DND-41 (cell line): ENCODE results near the gene TALDO1.

Experiments used
- ATAC-seq: fragments of 200-7000 bp; cut with Tn5 transposase; 3 replicates; pipeline ENCODE4 v1.9.1; 2021; ENCODE audit warnings: low read depth; ENCODE audit not compliant: insufficient read depth
- DNase-seq: peaks from one replicate; pipeline ENCODE4 v3.0.0-alpha.2; 2020
- H2AFZ ChIP-seq: 2 replicates; pipeline ENCODE4 v1.6.0; 2012; ENCODE audit warnings: low read depth, low read length
- H3K27ac ChIP-seq: 2 replicates; pipeline ENCODE4 v1.5.1; 2012; ENCODE audit warnings: low read length, inconsistent platforms
- H3K27me3 ChIP-seq: fragments of 200-600 bp; sonication (generic); 2 replicates; pipeline ENCODE4 v1.6.0; 2012; ENCODE audit warnings: low read length, mild to moderate bottlenecking, inconsistent platforms; ENCODE audit not compliant: insufficient read depth, poor library complexity
- H3K36me3 ChIP-seq: 2 replicates; pipeline ENCODE4 v1.5.1; 2012; ENCODE audit warnings: low read length, inconsistent platforms; ENCODE audit not compliant: insufficient read depth
- H3K4me1 ChIP-seq: 2 replicates; pipeline ENCODE4 v1.5.1; 2012; ENCODE audit warnings: mild to moderate bottlenecking, low read length; ENCODE audit not compliant: insufficient read depth
- H3K4me2 ChIP-seq: 2 replicates; pipeline ENCODE4 v1.6.0; 2012; ENCODE audit warnings: mild to moderate bottlenecking, moderate library complexity, low read length, inconsistent platforms; ENCODE audit not compliant: insufficient read depth
- H3K4me3 ChIP-seq, 2 experiments: fragments of 200-600 bp in 1 of 2; shearing (Covaris generic) in 1 of 2; 2 replicates each; pipeline ENCODE4 v1.5.1; 2012 to 2016; ENCODE audit warnings: inconsistent platforms in 2 of 2, low read length in 2 of 2, mild to moderate bottlenecking in 2 of 2, low read depth in 1 of 2, moderate library complexity in 1 of 2
- H3K79me2 ChIP-seq: 2 replicates; pipeline ENCODE4 v1.6.0; 2012; ENCODE audit warnings: low read length, inconsistent platforms; ENCODE audit not compliant: insufficient read depth
- H3K9ac ChIP-seq: 2 replicates; pipeline ENCODE4 v1.6.0; 2012; ENCODE audit warnings: low read depth, mild to moderate bottlenecking, inconsistent platforms, low read length, moderate library complexity
- H3K9me3 ChIP-seq: 2 replicates; pipeline ENCODE4 v1.5.1; 2012; ENCODE audit warnings: low read length, moderate library complexity, mild to moderate bottlenecking, inconsistent platforms; ENCODE audit not compliant: insufficient read depth, severe bottlenecking
- H4K20me1 ChIP-seq: 2 replicates; pipeline ENCODE4 v1.6.0; 2012; ENCODE audit warnings: low read length; ENCODE audit not compliant: insufficient read depth
- EZH2 ChIP-seq: IDR thresholded peaks from 3 replicates; pipeline ENCODE4 v1.6.1; 2012; ENCODE audit warnings: borderline replicate concordance, low read depth, mild to moderate bottlenecking, moderate library complexity, low read length, inconsistent platforms; ENCODE audit not compliant: severe bottlenecking
- TF ChIP-seq, protein P1 (sequence below): IDR thresholded peaks from 2 replicates; pipeline ENCODE4 v1.5.1; 2012; ENCODE audit warnings: borderline replicate concordance, low read length, moderate library complexity, mild to moderate bottlenecking; ENCODE audit not compliant: poor library complexity, severe bottlenecking; ENCODE audit errors: extremely low read depth

The TALDO1 gene

DNA sequence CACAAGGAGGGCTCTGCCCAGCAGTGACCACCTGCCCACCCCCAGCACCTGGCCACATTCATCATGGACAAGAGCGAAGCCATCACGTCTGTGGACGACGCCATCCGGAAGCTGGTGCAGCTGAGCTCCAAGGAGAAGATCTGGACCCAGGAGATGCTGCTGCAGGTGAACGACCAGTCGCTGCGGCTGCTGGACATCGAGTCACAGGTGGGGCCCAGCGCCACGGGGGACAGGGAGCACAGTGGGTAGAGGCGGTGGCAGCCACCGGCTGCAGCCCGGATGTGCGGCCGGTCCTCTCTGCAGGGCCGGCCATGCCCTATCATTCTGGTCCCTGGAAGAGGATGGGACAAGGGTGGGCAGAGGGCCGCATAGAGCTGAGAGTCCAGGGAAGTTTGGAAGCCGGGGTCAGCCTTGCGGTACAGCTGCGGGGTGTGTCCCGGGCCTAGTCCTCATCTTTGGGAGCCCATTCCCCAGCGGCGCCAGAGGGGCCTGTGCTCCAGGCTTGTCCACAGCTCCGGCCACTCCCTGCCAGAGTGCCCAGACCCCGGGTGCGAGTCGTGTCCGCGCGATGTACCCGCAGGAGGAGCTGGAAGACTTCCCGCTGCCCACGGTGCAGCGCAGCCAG lies 27.1 kb upstream of the TALDO1 start:
- no peaks in the 10 kb centered on the region for H3K27me3 ChIP-seq
- DNase-seq (no peak), ATAC-seq (no peak)
- no peak overlapping the region for H3K27ac ChIP-seq
- H3K36me3 ChIP-seq: no peaks in the 10 kb centered on the region
- H4K20me1 ChIP-seq: peaks cover 7% of the 10 kb centered on the region; the same call in 1 of the 2 replicates
- H3K4me2 ChIP-seq: no peak overlapping the region
- H3K4me3 ChIP-seq: no peak overlapping the region
- TF ChIP-seq EZH2: no peak
- TF ChIP-seq, protein P1, sequence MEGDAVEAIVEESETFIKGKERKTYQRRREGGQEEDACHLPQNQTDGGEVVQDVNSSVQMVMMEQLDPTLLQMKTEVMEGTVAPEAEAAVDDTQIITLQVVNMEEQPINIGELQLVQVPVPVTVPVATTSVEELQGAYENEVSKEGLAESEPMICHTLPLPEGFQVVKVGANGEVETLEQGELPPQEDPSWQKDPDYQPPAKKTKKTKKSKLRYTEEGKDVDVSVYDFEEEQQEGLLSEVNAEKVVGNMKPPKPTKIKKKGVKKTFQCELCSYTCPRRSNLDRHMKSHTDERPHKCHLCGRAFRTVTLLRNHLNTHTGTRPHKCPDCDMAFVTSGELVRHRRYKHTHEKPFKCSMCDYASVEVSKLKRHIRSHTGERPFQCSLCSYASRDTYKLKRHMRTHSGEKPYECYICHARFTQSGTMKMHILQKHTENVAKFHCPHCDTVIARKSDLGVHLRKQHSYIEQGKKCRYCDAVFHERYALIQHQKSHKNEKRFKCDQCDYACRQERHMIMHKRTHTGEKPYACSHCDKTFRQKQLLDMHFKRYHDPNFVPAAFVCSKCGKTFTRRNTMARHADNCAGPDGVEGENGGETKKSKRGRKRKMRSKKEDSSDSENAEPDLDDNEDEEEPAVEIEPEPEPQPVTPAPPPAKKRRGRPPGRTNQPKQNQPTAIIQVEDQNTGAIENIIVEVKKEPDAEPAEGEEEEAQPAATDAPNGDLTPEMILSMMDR: no peak
- H3K9ac ChIP-seq: no peak overlapping the region
- H2AFZ ChIP-seq: no peak overlapping the region
- no peaks in the 10 kb centered on the region for H3K79me2 ChIP-seq
- 0 out of 2 replicates have a peak, but pooled peaks cover 3% of the 10 kb centered on the region for H3K4me1 ChIP-seq
- no peaks in the 10 kb centered on the region for H3K9me3 ChIP-seq

DNA sequence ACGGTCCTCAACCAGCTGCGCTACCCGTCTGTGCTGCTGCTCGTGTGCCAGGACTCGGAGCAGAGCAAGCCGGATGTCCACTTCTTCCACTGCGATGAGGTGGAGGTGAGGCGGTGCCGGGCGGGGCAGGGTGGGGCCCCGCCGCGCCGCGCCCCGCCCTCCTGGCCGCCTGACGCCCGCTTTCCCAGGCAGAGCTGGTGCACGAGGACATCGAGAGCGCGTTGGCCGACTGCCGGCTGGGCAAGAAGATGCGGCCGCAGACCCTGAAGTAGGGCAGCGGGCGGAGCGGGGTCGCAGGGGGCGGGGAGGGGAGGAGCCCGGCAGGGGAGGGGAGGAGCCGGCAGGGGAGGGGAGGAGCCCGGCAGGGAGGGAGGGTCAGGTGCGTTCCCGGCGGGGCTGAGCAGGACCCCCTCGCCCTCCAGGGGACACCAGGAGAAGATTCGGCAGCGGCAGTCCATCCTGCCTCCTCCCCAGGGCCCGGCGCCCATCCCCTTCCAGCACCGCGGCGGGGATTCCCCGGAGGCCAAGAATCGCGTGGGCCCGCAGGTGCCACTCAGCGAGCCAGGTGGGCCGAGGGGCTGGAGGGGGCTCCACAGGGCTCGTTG lies 26.5 kb upstream of the TALDO1 start:
- no peak overlapping the region for H3K4me3 ChIP-seq
- DNase-seq: no peak
- no peaks in the 10 kb centered on the region for H3K79me2 ChIP-seq
- no peak overlapping the region for H3K9ac ChIP-seq
- H2AFZ ChIP-seq: no peak overlapping the region
- peaks cover 7% of the 10 kb centered on the region; the same call in 1 of the 2 replicates for H4K20me1 ChIP-seq
- no peak overlapping the region for H3K4me2 ChIP-seq
- H3K27me3 ChIP-seq: no peaks in the 10 kb centered on the region
- no peak for ATAC-seq
- no peaks in the 10 kb centered on the region for H3K9me3 ChIP-seq
- 0 out of 2 replicates have a peak, but pooled peaks cover 3% of the 10 kb centered on the region for H3K4me1 ChIP-seq
- TF ChIP-seq, protein P1: no peak
- no peak for TF ChIP-seq EZH2
- no peaks in the 10 kb centered on the region for H3K36me3 ChIP-seq
- no peak overlapping the region for H3K27ac ChIP-seq

DNA sequence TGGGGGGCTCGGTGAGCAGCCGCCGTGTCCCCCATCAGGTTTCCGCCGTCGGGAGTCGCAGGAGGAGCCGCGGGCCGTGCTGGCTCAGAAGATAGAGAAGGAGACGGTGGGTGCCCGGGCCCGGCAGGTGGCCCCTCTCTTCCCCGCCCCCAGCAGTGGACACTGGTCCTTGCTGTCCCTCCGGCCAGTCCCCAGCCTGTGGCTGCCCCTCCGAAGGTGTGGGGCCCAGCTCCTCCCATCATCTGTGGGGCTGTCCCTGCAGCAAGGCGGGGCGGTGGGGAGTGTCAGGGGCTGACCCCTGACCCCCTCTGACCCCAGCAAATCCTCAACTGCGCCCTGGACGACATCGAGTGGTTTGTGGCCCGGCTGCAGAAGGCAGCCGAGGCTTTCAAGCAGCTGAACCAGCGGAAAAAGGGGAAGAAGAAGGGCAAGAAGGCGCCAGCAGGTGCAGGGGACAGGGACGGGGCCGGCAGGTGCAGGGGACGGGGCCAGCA lies 26.0 kb upstream of the TALDO1 start:
- H4K20me1 ChIP-seq: peaks cover 7% of the 10 kb centered on the region; the same call in 1 of the 2 replicates
- no peaks in the 10 kb centered on the region for H3K79me2 ChIP-seq
- no peaks in the 10 kb centered on the region for H3K27me3 ChIP-seq
- H2AFZ ChIP-seq: no peak overlapping the region
- no peaks in the 10 kb centered on the region for H3K36me3 ChIP-seq
- no peak for TF ChIP-seq EZH2
- TF ChIP-seq, protein P1: no peak
- no peak for DNase-seq
- H3K9ac ChIP-seq: no peak overlapping the region
- no peak overlapping the region for H3K27ac ChIP-seq
- H3K4me1 ChIP-seq: 0 out of 2 replicates have a peak, but pooled peaks cover 3% of the 10 kb centered on the region
- no peak overlapping the region for H3K4me2 ChIP-seq
- no peak overlapping the region for H3K4me3 ChIP-seq
- no peak for ATAC-seq
- H3K9me3 ChIP-seq: no peaks in the 10 kb centered on the region
